Measurements from ENCODE around the gene SLC35G6.
"Not testable (repeated sequence)": the region's sequence is repeated elsewhere in the genome, so short reads cannot be mapped to it uniquely, and the experiment has no call there.

SLC35G6 gene

DNA sequence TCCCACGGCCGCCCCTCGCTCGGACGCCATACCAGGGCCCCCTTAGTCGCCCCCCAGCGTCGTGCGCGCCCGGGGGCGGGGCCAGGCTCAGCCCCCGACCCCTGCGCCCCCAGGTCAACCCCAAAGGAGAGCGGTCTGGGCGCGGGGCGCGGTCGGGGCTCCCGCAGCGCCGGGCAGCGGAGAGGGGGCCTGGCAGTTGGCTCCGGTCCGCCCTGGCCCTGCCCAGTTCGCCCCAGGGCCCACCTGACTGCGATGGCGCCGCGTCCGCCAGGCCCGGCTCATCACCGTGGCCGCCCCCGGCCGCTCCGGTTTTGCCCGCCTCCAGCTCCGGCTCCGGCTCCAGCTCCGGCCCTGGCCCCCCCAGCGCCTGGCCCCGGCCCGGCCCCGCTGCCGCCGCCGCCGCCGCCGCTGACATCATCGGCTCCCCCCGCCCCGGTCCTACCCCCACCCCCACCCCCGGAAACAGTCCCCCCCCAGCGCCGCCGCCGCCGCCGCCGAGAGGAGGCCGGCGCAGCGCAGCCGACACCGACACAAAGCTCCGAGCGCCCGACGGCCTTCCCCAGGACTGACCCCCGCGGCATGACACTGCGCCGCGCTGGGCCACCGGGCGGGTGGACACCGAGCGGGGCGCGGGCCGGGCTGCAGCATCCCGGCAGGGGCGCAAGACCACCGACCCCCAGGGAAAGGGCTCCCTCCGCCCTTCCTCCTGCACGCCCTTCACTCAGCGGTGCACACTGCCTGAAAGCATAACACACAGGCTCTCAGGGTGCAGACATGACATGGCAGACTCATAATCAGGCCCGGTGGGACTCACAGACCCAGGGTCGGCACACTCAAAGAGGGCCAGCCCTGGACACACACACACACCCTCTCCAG, 1.8 kb upstream of the SLC35G6 start, which contains the start of gene ZBTB4:
Gene ZBTB4, minus strand, starts transcription at position 419 of the 876 bp plus-strand sequence. CDS start 12,830 bp downstream, outside the sequence.
- DNase-seq = peak; percentile 21

GRCh38 chr17:7480089-7480384, 1.2 kb upstream of the SLC35G6 start:
- DNase-seq = no peak

- not testable (repeated sequence) for DNase-seq
Measured at GRCh38 chr17:7481842-7482741, 846 bp downstream of the SLC35G6 start.

DNA sequence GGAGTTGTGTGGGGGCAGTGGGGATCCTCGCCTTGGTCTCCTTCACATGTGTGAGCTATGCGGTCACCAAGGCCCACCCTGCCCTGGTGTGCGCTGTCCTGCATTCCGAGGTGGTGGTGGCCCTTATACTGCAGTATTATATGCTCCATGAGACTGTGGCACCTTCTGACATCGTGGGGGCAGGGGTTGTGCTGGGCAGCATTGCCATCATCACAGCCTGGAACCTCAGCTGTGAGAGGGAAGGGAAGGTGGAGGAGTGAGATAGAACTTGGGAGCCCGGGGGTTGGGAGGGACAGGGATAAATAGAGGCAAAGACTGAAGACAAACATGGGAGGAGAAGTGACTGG, 1.5 kb downstream of the SLC35G6 start:
- DNase-seq = not testable (repeated sequence)

- peak; percentile 94 for DNase-seq
Measured at GRCh38 chr17:7483255-7484066, 2.2 kb downstream of the SLC35G6 start.

DNA sequence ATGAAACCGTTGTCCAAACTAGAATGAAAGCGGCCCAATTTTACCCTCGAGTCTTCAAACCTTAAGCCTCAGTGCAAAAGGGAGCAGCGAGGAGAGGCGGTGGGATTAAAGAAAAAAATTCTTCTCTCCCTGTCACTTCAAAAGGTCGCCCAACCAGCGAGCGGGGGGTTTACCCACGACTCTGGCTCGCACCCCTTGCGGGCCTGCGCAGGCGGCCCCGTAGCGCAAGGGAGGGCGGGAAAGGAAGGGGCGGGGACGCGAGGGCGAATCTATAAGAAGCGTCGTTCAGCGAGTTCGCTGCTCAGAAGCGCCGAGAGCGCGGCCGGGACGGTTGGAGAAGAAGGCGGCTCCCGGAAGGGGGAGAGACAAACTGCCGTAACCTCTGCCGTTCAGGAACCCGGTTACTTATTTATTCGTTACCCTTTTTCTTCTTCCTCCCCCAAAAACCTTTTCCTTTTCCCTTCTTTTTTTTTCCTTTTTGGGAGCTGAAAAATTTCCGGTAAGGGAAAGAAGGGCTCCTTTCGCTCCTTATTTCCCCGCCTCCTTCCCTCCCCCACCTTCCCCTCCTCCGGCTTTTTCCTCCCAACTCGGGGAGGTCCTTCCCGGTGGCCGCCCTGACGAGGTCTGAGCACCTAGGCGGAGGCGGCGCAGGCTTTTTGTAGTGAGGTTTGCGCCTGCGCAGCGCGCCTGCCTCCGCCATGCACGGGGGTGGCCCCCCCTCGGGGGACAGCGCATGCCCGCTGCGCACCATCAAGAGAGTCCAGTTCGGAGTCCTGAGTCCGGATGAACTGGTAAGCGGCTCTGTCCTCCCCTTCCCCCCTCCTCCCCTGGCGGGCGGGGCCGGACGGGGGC, 3.0 kb downstream of the SLC35G6 start, which contains the start of gene POLR2A:
Gene POLR2A, plus strand, starts transcription at position 300 of the 852 bp plus-strand sequence.
- peak; percentile 97 for DNase-seq

- DNase-seq = no peak
Measured at GRCh38 chr17:7484919-7485377, 3.7 kb downstream of the SLC35G6 start.

GRCh38 chr17:7486181-7486580, 4.9 kb downstream of the SLC35G6 start:
- no peak for DNase-seq

GRCh38 chr17:7490144-7490543, 8.9 kb downstream of the SLC35G6 start:
- DNase-seq = no peak

- no peak for DNase-seq
Measured at GRCh38 chr17:7491583-7491982, 10.3 kb downstream of the SLC35G6 start.

DNA sequence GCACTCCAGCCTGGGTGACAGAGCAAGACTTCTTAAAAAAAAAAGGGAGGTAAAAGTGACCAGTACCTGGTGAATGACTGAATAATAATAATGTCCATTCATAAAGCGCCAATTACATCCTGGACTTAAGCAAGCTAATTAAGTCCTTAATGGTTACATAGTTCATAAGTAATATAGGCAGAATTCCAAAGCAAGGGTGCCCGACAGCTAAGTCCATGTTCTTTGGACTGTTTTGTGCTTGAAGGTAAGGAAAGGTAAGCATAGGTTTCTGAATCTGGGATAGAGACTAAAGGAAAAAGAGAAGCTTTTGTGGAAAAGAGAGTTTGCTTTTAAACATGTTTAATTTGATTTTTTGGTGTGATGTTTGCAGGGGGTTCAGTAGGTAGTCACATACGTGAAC, 12.7 kb downstream of the SLC35G6 start:
- DNase-seq = no peak

- no peak for DNase-seq
Measured at GRCh38 chr17:7495906-7496434, 14.7 kb downstream of the SLC35G6 start.

DNA sequence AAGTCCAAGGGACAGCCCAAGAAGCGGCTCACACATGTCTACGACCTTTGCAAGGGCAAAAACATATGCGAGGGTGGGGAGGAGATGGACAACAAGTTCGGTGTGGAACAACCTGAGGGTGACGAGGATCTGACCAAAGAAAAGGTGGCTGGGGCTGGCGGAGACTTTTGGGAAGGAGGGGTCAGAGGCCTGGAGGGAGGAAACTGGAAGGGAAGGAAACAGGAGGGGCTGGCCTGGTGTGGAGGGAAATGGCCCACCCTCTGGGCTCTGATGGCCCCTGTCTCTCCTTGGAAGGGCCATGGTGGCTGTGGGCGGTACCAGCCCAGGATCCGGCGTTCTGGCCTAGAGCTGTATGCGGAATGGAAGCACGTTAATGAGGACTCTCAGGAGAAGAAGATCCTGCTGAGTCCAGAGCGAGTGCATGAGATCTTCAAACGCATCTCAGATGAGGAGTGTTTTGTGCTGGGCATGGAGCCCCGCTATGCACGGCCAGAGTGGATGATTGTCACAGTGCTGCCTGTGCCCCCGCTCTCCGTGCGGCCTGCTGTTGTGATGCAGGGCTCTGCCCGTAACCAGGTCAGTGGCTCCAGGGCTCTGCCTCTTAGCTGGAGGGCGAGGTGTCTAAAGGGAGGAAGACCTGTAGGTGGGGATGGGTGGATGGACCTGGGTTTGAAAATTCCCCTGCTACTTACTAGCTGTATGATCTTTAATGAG, 15.4 kb downstream of the SLC35G6 start:
- no peak for DNase-seq

- DNase-seq = no peak
Measured at GRCh38 chr17:7497228-7497627, 16.0 kb downstream of the SLC35G6 start.

GRCh38 chr17:7497636-7498035, 16.4 kb downstream of the SLC35G6 start:
- DNase-seq = no peak

DNA sequence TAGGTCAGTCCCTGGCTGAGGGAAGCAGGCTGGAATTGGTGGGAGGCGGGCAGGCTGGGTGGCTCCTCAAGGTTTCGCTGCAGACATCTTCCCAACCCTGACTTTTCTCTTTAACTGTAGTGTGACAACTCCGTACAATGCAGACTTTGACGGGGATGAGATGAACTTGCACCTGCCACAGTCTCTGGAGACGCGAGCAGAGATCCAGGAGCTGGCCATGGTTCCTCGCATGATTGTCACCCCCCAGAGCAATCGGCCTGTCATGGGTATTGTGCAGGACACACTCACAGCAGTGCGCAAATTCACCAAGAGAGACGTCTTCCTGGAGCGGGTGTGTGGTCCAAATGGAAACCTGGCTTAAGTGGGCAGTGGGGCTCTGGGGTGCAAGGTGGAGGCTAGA, 17.9 kb downstream of the SLC35G6 start:
- DNase-seq = no peak

GRCh38 chr17:7501729-7502128, 20.5 kb downstream of the SLC35G6 start:
- DNase-seq = no peak

DNA sequence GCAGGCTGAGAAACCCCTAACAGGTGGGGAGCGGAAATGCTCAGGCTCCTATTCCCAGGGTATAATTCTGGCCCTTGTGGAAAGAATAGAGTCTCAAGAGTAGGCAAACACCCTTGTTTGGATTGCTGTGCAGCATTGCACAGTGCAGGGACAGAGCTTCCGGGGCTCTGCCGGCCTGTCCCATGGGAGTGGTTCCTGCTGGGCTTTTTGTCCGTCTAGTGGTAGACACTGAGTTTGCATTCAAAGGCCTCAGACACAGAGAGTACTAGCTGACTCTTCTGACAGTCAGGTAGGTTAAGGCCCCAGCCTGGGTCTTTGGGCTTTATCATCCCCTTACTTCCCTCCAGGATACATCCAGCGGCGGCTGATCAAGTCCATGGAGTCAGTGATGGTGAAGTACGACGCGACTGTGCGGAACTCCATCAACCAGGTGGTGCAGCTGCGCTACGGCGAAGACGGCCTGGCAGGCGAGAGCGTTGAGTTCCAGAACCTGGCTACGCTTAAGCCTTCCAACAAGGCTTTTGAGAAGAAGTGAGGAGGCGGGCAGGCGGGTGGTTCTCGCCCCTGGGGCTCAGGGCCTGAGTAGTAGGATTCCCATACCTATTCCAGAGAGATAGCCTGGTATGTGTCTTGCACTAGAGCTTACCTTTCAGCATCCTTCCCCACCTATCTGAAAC, 21.1 kb downstream of the SLC35G6 start:
- no peak for DNase-seq

DNA sequence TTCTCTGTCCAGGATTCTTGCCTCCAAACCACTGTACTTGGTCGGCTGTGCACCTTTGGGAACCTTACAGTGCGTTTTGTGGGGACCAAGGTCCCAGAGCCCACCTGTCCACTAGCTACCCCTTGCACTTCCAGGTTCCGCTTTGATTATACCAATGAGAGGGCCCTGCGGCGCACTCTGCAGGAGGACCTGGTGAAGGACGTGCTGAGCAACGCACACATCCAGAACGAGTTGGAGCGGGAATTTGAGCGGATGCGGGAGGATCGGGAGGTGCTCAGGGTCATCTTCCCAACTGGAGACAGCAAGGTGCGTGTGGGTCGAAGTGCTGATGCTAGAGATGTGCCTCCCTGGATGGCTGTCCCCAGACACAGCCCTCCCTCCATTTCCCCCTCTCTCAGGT, 21.7 kb downstream of the SLC35G6 start:
- no peak for DNase-seq

DNA sequence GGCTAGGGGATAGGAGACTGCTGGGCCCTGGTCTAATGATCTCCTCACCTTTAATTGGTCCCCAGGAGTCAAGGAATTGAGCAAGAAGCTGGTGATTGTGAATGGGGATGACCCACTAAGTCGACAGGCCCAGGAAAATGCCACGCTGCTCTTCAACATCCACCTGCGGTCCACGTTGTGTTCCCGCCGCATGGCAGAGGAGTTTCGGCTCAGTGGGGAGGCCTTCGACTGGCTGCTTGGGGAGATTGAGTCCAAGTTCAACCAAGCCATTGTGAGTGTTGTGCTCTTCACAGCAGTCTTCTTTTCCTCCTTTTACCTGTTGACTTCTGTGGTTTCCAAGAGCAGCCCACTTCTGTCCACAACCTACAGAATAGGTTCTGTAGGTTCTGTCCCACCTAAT, 22.3 kb downstream of the SLC35G6 start:
- no peak for DNase-seq

Measured in inflammatory macrophage treated with lipopolysaccharide for 4 hours (primary cell).